ENCODE measurements around the gene CDC42SE1. TPM values are rescaled to one million over a fixed set of nuclear protein-coding genes. Genes with fewer than 3 reads are reported as not detected.
A peak's percentile ranks its signal among the peaks of the same experiment; 100 is the strongest.

The CDC42SE1 gene
- total and polyA plus RNA-seq, 9 of the 15 experiments (the other 6 are each of a cell fraction or from before 2014, with no cell fraction given) = 78.1 to 189 (median 114) TPM

GRCh38 chr1:151008244-151009205 is 50.9 kb downstream of the CDC42SE1 start, which contains the start of gene PRUNE1 (continued):
- TF ChIP-seq, protein P1, sequence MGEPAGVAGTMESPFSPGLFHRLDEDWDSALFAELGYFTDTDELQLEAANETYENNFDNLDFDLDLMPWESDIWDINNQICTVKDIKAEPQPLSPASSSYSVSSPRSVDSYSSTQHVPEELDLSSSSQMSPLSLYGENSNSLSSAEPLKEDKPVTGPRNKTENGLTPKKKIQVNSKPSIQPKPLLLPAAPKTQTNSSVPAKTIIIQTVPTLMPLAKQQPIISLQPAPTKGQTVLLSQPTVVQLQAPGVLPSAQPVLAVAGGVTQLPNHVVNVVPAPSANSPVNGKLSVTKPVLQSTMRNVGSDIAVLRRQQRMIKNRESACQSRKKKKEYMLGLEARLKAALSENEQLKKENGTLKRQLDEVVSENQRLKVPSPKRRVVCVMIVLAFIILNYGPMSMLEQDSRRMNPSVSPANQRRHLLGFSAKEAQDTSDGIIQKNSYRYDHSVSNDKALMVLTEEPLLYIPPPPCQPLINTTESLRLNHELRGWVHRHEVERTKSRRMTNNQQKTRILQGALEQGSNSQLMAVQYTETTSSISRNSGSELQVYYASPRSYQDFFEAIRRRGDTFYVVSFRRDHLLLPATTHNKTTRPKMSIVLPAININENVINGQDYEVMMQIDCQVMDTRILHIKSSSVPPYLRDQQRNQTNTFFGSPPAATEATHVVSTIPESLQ (CRISPR knock-in tag; IDR thresholded peaks at IDR 0.05) = no peak
- TF ChIP-seq MYNN (IDR thresholded peaks at IDR 0.05) (no peak), MYNN (CRISPR knock-in tag; IDR thresholded peaks at IDR 0.05) (no peak), ZNF668 (CRISPR knock-in tag; IDR thresholded peaks at IDR 0.05) (no peak), BCOR (IDR thresholded peaks at IDR 0.05) (peak; percentile 70), TFAM (CRISPR knock-in tag; conservative IDR thresholded peaks at IDR 0.05) (no peak), XRCC5 (IDR thresholded peaks at IDR 0.05; ENCODE audit: low read depth, low read length) (0 out of 2 replicates have a peak, but pooled peaks have one; percentile 57), ZNF766 (CRISPR knock-in tag; conservative IDR thresholded peaks at IDR 0.05) (0 out of 2 replicates have a peak, but pooled peaks have one; percentile 3), ZNF354B (CRISPR knock-in tag; IDR thresholded peaks at IDR 0.05) (no peak), ZNF76 (CRISPR knock-in tag; IDR thresholded peaks at IDR 0.05; ENCODE audit: borderline replicate concordance) (no peak), XRCC4 (IDR thresholded peaks at IDR 0.05; ENCODE audit: extremely low read depth, insufficient read depth, insufficient read length) (no peak), BRD9 (IDR thresholded peaks at IDR 0.05; ENCODE audit: low read depth, partially characterized antibody) (no peak), CBFB (CRISPR knock-in tag; IDR thresholded peaks at IDR 0.05) (no peak; the same call in 1 of the 2 replicates), FOXJ2 (tag; IDR thresholded peaks at IDR 0.05) (peak; percentile 99), U2AF2 (optimal IDR thresholded peaks at IDR 0.05; ENCODE audit: low read depth, low read length) (no peak), NRF1 (conservative IDR thresholded peaks at IDR 0.05 in 1 of 2, IDR thresholded peaks at IDR 0.05 in 1 of 2) (peak; percentile 87 to 89), NCOA2 (IDR thresholded peaks at IDR 0.05; ENCODE audit: partially characterized antibody in 2 of 2) (no peak), ZHX1 (conservative IDR thresholded peaks at IDR 0.05; ENCODE audit: low read length) (no peak), YBX1 (IDR thresholded peaks at IDR 0.05) (no peak)
- TF ChIP-seq, protein P2, sequence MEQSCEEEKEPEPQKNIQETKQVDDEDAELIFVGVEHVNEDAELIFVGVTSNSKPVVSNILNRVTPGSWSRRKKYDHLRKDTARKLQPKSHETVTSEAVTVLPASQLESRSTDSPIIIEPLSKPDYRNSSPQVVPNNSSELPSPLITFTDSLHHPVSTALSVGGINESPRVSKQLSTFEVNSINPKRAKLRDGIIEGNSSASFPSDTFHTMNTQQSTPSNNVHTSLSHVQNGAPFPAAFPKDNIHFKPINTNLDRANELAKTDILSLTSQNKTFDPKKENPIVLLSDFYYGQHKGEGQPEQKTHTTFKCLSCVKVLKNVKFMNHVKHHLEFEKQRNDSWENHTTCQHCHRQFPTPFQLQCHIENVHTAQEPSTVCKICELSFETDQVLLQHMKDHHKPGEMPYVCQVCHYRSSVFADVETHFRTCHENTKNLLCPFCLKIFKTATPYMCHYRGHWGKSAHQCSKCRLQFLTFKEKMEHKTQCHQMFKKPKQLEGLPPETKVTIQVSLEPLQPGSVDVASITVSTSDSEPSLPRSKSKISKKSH (CRISPR knock-in tag; IDR thresholded peaks at IDR 0.05) = no peak
- TF ChIP-seq, protein P3, sequence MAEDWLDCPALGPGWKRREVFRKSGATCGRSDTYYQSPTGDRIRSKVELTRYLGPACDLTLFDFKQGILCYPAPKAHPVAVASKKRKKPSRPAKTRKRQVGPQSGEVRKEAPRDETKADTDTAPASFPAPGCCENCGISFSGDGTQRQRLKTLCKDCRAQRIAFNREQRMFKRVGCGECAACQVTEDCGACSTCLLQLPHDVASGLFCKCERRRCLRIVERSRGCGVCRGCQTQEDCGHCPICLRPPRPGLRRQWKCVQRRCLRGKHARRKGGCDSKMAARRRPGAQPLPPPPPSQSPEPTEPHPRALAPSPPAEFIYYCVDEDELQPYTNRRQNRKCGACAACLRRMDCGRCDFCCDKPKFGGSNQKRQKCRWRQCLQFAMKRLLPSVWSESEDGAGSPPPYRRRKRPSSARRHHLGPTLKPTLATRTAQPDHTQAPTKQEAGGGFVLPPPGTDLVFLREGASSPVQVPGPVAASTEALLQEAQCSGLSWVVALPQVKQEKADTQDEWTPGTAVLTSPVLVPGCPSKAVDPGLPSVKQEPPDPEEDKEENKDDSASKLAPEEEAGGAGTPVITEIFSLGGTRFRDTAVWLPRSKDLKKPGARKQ (CRISPR knock-in tag; IDR thresholded peaks at IDR 0.05) = no peak

Measured in K562 (cell line).